ENCODE results near the gene SLC17A7.

DNA sequence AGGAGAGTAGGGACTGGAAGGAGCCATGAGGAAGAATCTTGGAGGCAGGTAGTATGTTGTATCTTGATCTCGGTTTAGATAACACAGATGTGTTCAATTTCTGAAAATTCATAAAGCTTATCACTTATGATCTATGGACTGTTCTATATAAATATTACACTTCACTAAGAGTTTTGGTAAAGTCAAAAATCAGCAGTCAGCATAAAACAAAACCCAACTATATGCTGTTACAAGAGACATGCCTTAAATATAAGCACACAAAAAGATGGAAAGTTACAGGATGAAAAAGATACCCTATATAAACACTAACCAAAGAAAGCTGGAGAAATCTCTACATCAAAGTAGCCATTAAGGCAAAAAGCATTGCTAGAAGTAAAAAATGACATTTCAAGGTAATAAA lies 57.7 kb downstream of the SLC17A7 start:
- TF ChIP-seq TCF4 (CRISPR knock-in tag; IDR thresholded peaks at IDR 0.05; ENCODE audit: borderline replicate concordance) (no peak), ZFP30 (CRISPR knock-in tag; IDR thresholded peaks at IDR 0.05) (no peak), ESRRG (CRISPR knock-in tag; IDR thresholded peaks at IDR 0.05) (no peak), ARNTL (CRISPR knock-in tag; IDR thresholded peaks at IDR 0.05; ENCODE audit: borderline replicate concordance, low read depth) (no peak)
- TF ChIP-seq, protein P1, sequence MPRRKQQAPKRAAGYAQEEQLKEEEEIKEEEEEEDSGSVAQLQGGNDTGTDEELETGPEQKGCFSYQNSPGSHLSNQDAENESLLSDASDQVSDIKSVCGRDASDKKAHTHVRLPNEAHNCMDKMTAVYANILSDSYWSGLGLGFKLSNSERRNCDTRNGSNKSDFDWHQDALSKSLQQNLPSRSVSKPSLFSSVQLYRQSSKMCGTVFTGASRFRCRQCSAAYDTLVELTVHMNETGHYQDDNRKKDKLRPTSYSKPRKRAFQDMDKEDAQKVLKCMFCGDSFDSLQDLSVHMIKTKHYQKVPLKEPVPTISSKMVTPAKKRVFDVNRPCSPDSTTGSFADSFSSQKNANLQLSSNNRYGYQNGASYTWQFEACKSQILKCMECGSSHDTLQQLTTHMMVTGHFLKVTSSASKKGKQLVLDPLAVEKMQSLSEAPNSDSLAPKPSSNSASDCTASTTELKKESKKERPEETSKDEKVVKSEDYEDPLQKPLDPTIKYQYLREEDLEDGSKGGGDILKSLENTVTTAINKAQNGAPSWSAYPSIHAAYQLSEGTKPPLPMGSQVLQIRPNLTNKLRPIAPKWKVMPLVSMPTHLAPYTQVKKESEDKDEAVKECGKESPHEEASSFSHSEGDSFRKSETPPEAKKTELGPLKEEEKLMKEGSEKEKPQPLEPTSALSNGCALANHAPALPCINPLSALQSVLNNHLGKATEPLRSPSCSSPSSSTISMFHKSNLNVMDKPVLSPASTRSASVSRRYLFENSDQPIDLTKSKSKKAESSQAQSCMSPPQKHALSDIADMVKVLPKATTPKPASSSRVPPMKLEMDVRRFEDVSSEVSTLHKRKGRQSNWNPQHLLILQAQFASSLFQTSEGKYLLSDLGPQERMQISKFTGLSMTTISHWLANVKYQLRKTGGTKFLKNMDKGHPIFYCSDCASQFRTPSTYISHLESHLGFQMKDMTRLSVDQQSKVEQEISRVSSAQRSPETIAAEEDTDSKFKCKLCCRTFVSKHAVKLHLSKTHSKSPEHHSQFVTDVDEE (CRISPR knock-in tag; IDR thresholded peaks at IDR 0.05): no peak
